Measurements from ENCODE around the gene EEF2K.

DNA sequence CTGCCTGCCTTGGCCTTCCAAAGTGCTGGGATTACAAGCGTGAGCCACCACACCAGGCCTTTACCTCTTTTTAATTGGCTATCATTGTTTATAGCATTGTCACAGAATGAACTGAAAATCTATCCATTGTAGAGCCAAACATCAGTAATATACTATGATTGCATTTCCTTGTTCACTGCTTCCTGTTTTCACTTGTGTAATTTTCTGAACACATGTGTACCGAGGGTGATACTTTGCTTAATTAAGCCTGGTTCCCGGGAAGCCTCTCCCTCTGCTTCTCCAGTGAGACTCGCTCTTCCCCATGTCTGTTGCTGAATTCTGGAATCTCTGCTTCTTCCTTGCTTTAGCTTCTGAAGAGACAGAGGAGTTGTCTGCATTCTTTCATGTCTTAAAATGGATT, 124.2 kb downstream of the EEF2K start:
- TF ChIP-seq, protein P1, sequence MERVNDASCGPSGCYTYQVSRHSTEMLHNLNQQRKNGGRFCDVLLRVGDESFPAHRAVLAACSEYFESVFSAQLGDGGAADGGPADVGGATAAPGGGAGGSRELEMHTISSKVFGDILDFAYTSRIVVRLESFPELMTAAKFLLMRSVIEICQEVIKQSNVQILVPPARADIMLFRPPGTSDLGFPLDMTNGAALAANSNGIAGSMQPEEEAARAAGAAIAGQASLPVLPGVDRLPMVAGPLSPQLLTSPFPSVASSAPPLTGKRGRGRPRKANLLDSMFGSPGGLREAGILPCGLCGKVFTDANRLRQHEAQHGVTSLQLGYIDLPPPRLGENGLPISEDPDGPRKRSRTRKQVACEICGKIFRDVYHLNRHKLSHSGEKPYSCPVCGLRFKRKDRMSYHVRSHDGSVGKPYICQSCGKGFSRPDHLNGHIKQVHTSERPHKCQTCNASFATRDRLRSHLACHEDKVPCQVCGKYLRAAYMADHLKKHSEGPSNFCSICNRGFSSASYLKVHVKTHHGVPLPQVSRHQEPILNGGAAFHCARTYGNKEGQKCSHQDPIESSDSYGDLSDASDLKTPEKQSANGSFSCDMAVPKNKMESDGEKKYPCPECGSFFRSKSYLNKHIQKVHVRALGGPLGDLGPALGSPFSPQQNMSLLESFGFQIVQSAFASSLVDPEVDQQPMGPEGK (CRISPR knock-in tag; IDR thresholded peaks at IDR 0.05; ENCODE audit: borderline replicate concordance) = no peak
- TF ChIP-seq ZNF70 (CRISPR knock-in tag; IDR thresholded peaks at IDR 0.05) (no peak), ZFP30 (CRISPR knock-in tag; IDR thresholded peaks at IDR 0.05) (no peak), BACH2 (CRISPR knock-in tag; IDR thresholded peaks at IDR 0.05; ENCODE audit: borderline replicate concordance) (no peak)
- TF ChIP-seq, protein P2, sequence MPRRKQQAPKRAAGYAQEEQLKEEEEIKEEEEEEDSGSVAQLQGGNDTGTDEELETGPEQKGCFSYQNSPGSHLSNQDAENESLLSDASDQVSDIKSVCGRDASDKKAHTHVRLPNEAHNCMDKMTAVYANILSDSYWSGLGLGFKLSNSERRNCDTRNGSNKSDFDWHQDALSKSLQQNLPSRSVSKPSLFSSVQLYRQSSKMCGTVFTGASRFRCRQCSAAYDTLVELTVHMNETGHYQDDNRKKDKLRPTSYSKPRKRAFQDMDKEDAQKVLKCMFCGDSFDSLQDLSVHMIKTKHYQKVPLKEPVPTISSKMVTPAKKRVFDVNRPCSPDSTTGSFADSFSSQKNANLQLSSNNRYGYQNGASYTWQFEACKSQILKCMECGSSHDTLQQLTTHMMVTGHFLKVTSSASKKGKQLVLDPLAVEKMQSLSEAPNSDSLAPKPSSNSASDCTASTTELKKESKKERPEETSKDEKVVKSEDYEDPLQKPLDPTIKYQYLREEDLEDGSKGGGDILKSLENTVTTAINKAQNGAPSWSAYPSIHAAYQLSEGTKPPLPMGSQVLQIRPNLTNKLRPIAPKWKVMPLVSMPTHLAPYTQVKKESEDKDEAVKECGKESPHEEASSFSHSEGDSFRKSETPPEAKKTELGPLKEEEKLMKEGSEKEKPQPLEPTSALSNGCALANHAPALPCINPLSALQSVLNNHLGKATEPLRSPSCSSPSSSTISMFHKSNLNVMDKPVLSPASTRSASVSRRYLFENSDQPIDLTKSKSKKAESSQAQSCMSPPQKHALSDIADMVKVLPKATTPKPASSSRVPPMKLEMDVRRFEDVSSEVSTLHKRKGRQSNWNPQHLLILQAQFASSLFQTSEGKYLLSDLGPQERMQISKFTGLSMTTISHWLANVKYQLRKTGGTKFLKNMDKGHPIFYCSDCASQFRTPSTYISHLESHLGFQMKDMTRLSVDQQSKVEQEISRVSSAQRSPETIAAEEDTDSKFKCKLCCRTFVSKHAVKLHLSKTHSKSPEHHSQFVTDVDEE (CRISPR knock-in tag; IDR thresholded peaks at IDR 0.05) = no peak

Measured in SK-N-SH treated with all-trans-retinoic acid at 6 μM for 48 hours (cell line).